Gastrocnemius medialis (tissue), 4 donors: Measurements from ENCODE around the gene PRR19. TPM values are rescaled to one million over a fixed set of nuclear protein-coding genes. Genes with fewer than 3 reads are reported as not detected.

Experiments
- ATAC-seq, 2 donors: fragments of 150-250 bp; one replicate each; pipeline ENCODE4 v1.9.1; 2016
- DNase-seq, 2 donors: peaks; one replicate each; pipeline ENCODE4 v3.0.0-alpha.2; 2019
- H3K27ac ChIP-seq, 4 donors: fragments of 200-600 bp; sonication (generic); 1 replicate in 1 of 4; 2 replicates in 3 of 4; pipeline ENCODE4 v1.5.1; 2016 to 2018; ENCODE audit warnings: mild to moderate bottlenecking in 2 of 4, moderate library complexity in 1 of 4
- H3K27me3 ChIP-seq, 3 donors: fragments of 200-600 bp; sonication (generic) in 2 of 3; 1 replicate in 1 of 3; 2 replicates in 2 of 3; pipeline versions ENCODE4 v1.5.1 to v1.6.0; 2016 to 2019; ENCODE audit warnings: mild to moderate bottlenecking in 1 of 3, moderate library complexity in 1 of 3
- H3K36me3 ChIP-seq, 2 donors: fragments of 200-600 bp; sonication (generic) in 1 of 2; one replicate each; pipeline ENCODE4 v1.5.1; 2017 to 2018
- H3K4me1 ChIP-seq, 2 donors: fragments of 200-600 bp; sonication (generic) in 1 of 2; one replicate each; pipeline ENCODE4 v1.5.1; 2016 to 2017; ENCODE audit warnings: mild to moderate bottlenecking in 2 of 2
- H3K4me3 ChIP-seq, 4 donors: fragments of 200-600 bp; sonication (generic) in 3 of 4; 1 replicate in 1 of 4; 2 replicates in 3 of 4; pipeline ENCODE4 v1.5.1; 2016 to 2019; ENCODE audit warnings: mild to moderate bottlenecking in 2 of 4
- H3K9me3 ChIP-seq, 3 donors: fragments of 200-600 bp; sonication (generic) in 2 of 3; 1 replicate in 1 of 3; 2 replicates in 2 of 3; pipeline ENCODE4 v1.5.1; 2016 to 2019
- CTCF ChIP-seq, 5 experiments: fragments of 450-650 bp in 3 of 5; fragments of 200-600 bp in 2 of 5; sonication (generic) in 2 of 5; IDR thresholded peaks in 4 of 5; conservative IDR thresholded peaks in 1 of 5; 1 replicate in 4 of 5; 2 replicates in 1 of 5; pipeline ENCODE4 v1.5.1; 2016 to 2019; ENCODE audit warnings: antibody characterized with exemption in 5 of 5, mild to moderate bottlenecking in 3 of 5, moderate library complexity in 3 of 5
- POLR2A ChIP-seq, 2 donors: fragments of 450-650 bp; IDR thresholded peaks; one replicate each; pipeline ENCODE4 v1.6.1; 2017; ENCODE audit warnings: antibody characterized with exemption in 2 of 2, mild to moderate bottlenecking in 2 of 2, moderate library complexity in 2 of 2
- in situ Hi-C, 4 donors: fragments of 200-750 bp; cut with MboI; loops; one replicate each; pipeline versions ENCODE4 v1.15.0 to v1.8.0; 2017; ENCODE audit warnings: low sequenced_read_pairs in 4 of 4
- intact Hi-C: fragments of 100-400 bp; cut with DNase I; formaldehyde crosslinking; loops from one replicate; pipeline ENCODE4 v1.15.1; 2023; ENCODE audit warnings: low total_unique reads
- total RNA-seq, 4 donors: library from RNA; depleted of rRNA; stranded (reverse); fragments of >200 nt; gene quantifications; one replicate each; pipeline versions ENCODE4 v1.1.0 to v1.2.3, GENCODE V29; 2016

PRR19 gene
- total RNA-seq, 4 donors from 2014 or later: not detected

- intact Hi-C loops (no loop called here), in situ Hi-C loops (loop anchor here in 1 of 4 donors (25.0 kb wide), 1 partner anchor 179 kb away; the partner anchor contains the start of gene POU2F2)
- no peak overlapping the region for H3K27ac ChIP-seq
- no peaks in the 10 kb centered on the region for H3K9me3 ChIP-seq
- DNase-seq (no peak), ATAC-seq (no peak)
- TF ChIP-seq POLR2A (IDR thresholded peaks at IDR 0.05): no peak
- no peak for TF ChIP-seq CTCF (IDR thresholded peaks at IDR 0.05 in 4 of 5, conservative IDR thresholded peaks at IDR 0.05 in 1 of 5)
- H3K4me3 ChIP-seq: no peak overlapping the region
- H3K27me3 ChIP-seq: peaks cover 0 to 16% (median 16%) of the 10 kb centered on the region in 3 donors
- H3K4me1 ChIP-seq: peaks cover 3 to 7% of the 10 kb centered on the region in 2 donors
- H3K36me3 ChIP-seq: no peaks in the 10 kb centered on the region
These were observed 14.6 kb downstream of the PRR19 start for GRCh38 chr19:42316223-42317211.

- peaks cover 6 to 10% (median 9%) of the 10 kb centered on the region in 3 donors for H3K27me3 ChIP-seq
- intact Hi-C loops (no loop called here), in situ Hi-C loops (loop anchor here in 1 of 4 donors (25.0 kb wide), 1 partner anchor 180 kb away; the partner anchor contains the start of gene POU2F2)
- no peak overlapping the region for H3K27ac ChIP-seq
- no peaks in the 10 kb centered on the region for H3K9me3 ChIP-seq
- no peak overlapping the region for H3K4me3 ChIP-seq
- ATAC-seq: no peak
- peaks cover 3 to 7% of the 10 kb centered on the region in 2 donors for H3K4me1 ChIP-seq
- no peaks in the 10 kb centered on the region for H3K36me3 ChIP-seq
- TF ChIP-seq CTCF (IDR thresholded peaks at IDR 0.05 in 4 of 5, conservative IDR thresholded peaks at IDR 0.05 in 1 of 5) (no peak), POLR2A (IDR thresholded peaks at IDR 0.05) (no peak)
- no peak for DNase-seq
These were observed 15.6 kb downstream of the PRR19 start for GRCh38 chr19:42317535-42317934.

- Histone ChIP-seq H3K36me3 (no peaks in the 10 kb centered on the region), H3K9me3 (no peaks in the 10 kb centered on the region), H3K27me3 (peaks cover 14 to 20% (median 18%) of the 10 kb centered on the region in 3 donors), H3K4me3 (no peak overlapping the region), H3K27ac (no peak overlapping the region), H3K4me1 (peaks cover 18 to 21% of the 10 kb centered on the region in 2 donors)
- DNase-seq (no peak), ATAC-seq (no peak)
- in situ Hi-C loops (loop anchor here in 1 of 4 donors (10.0 to 25.0 kb wide), 2 partner anchors 78 to 185 kb away; partner anchors contain the start of genes GSK3A and POU2F2), intact Hi-C loops (loop anchor here (10.0 kb wide), 1 partner anchor 458 kb away; the partner anchor contains the start of gene RPS19)
- TF ChIP-seq POLR2A (IDR thresholded peaks at IDR 0.05) (no peak), CTCF (IDR thresholded peaks at IDR 0.05 in 4 of 5, conservative IDR thresholded peaks at IDR 0.05 in 1 of 5) (no peak)
These were observed 20.4 kb downstream of the PRR19 start for GRCh38 chr19:42322305-42322704.

DNA sequence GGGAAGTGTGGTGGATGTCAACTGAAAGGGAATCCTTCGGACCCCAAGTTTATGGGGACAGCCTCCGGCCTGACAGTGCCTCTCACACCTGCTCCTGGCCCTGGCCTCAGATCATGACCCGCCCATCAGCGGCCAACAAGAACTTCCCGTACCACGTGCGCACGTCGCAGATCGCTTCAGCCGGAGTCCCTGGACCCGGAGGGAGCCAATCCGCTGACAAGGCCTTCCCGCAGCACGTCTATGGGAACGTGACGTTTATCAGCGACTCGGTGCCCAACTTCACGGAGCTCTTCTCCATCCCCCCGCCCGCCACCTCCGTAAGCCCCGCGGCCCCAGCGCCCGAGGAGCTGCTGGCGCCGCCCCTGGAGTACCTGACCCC, 21.5 kb downstream of the PRR19 start:
- in situ Hi-C loops (loop anchor here in 1 of 4 donors (10.0 to 25.0 kb wide), 2 partner anchors 79 to 186 kb away; partner anchors contain the start of genes GSK3A and POU2F2), intact Hi-C loops (loop anchor here (10.0 kb wide), 1 partner anchor 459 kb away; the partner anchor contains the start of gene RPS19)
- Histone ChIP-seq H3K36me3 (no peaks in the 10 kb centered on the region), H3K27ac (no peak overlapping the region), H3K4me1 (peaks cover 26 to 32% of the 10 kb centered on the region in 2 donors), H3K27me3 (peaks cover 14 to 20% (median 18%) of the 10 kb centered on the region in 3 donors), H3K9me3 (no peaks in the 10 kb centered on the region), H3K4me3 (no peak overlapping the region)
- TF ChIP-seq POLR2A (IDR thresholded peaks at IDR 0.05) (no peak), CTCF (IDR thresholded peaks at IDR 0.05 in 4 of 5, conservative IDR thresholded peaks at IDR 0.05 in 1 of 5) (no peak)
- DNase-seq (no peak), ATAC-seq (no peak)
